Measurements from ENCODE around the gene THBS2. TPM values are rescaled to one million over a fixed set of nuclear protein-coding genes. Genes with fewer than 3 reads are reported as not detected.
A peak's percentile ranks its signal among the peaks of the same experiment; 100 is the strongest.

Gene THBS2
- total RNA-seq, 4 donors from 2014 or later, result 5.4 to 28.3 (median 16.3) TPM

GRCh38 chr6:169251371-169251802 lies 2.3 kb downstream of the THBS2 start:
- peak overlapping the region in 1 of 4 donors; percentile 16 for H3K27ac ChIP-seq

GRCh38 chr6:169250660-169251059 lies 3.0 kb downstream of the THBS2 start:
- peaks cover 0 to 6% of the 10 kb centered on the region in 2 donors for H3K27me3 ChIP-seq
- H3K27ac ChIP-seq, result no peak overlapping the region
- H3K4me1 ChIP-seq, result peaks cover 0 to 10% (median 0%) of the 10 kb centered on the region in 4 donors
- peak in 2 of 3 donors; percentile 41 to 50 for DNase-seq
- TF ChIP-seq CTCF (IDR thresholded peaks at IDR 0.05) (no peak), POLR2A (IDR thresholded peaks at IDR 0.05) (no peak)
- no peaks in the 10 kb centered on the region for H3K9me3 ChIP-seq
- no peaks in the 10 kb centered on the region for H3K36me3 ChIP-seq
- H3K4me3 ChIP-seq, result no peak overlapping the region

More at GRCh38 chr6:169251371-169251802, 2.3 kb downstream of the THBS2 start:
- Histone ChIP-seq H3K36me3 (no peaks in the 10 kb centered on the region), H3K4me1 (peaks cover 0 to 10% (median 0%) of the 10 kb centered on the region in 4 donors), H3K27me3 (peaks cover 0 to 6% of the 10 kb centered on the region in 2 donors), H3K9me3 (no peaks in the 10 kb centered on the region), H3K4me3 (peak overlapping the region in 1 of 4 donors; percentile 27)
- peak in 2 of 3 donors; percentile 24 to 43 for DNase-seq
- TF ChIP-seq POLR2A (IDR thresholded peaks at IDR 0.05) (no peak), CTCF (IDR thresholded peaks at IDR 0.05) (no peak)

GRCh38 chr6:169249057-169249456 lies 4.6 kb downstream of the THBS2 start:
- H3K4me3 ChIP-seq, result no peak overlapping the region
- DNase-seq, result peak in 1 of 3 donors; percentile 20

GRCh38 chr6:169248521-169248971 lies 5.1 kb downstream of the THBS2 start:
- no peak overlapping the region for H3K4me3 ChIP-seq
- peak in 2 of 3 donors; percentile 36 to 40 for DNase-seq
- H3K27me3 ChIP-seq, result peaks cover 0 to 2% of the 10 kb centered on the region in 2 donors
- H3K4me1 ChIP-seq, result peaks cover 0 to under 1% (median 0%) of the 10 kb centered on the region in 4 donors
- H3K27ac ChIP-seq, result no peak overlapping the region
- no peaks in the 10 kb centered on the region for H3K9me3 ChIP-seq
- no peaks in the 10 kb centered on the region for H3K36me3 ChIP-seq
- TF ChIP-seq CTCF (IDR thresholded peaks at IDR 0.05), result no peak
- no peak for TF ChIP-seq POLR2A (IDR thresholded peaks at IDR 0.05)

More at GRCh38 chr6:169249057-169249456, 4.6 kb downstream of the THBS2 start:
- Histone ChIP-seq H3K4me1 (peaks cover 0 to 5% (median 0%) of the 10 kb centered on the region in 4 donors), H3K27me3 (peaks cover 0 to 6% of the 10 kb centered on the region in 2 donors), H3K27ac (no peak overlapping the region), H3K36me3 (no peaks in the 10 kb centered on the region), H3K9me3 (no peaks in the 10 kb centered on the region)
- TF ChIP-seq POLR2A (IDR thresholded peaks at IDR 0.05) (no peak), CTCF (IDR thresholded peaks at IDR 0.05) (no peak)

GRCh38 chr6:169247991-169248390 lies 5.7 kb downstream of the THBS2 start:
- Histone ChIP-seq H3K27ac (no peak overlapping the region), H3K27me3 (no peaks in the 10 kb centered on the region), H3K4me1 (no peaks in the 10 kb centered on the region), H3K4me3 (no peak overlapping the region), H3K9me3 (no peaks in the 10 kb centered on the region), H3K36me3 (no peaks in the 10 kb centered on the region)
- no peak for TF ChIP-seq POLR2A (IDR thresholded peaks at IDR 0.05)
- TF ChIP-seq CTCF (IDR thresholded peaks at IDR 0.05), result no peak
- DNase-seq, result peak in 1 of 3 donors; percentile 25

Measured in Peyer's patch (tissue), 4 donors.